ELR (cell line): ENCODE results near the gene HK1.
"Not testable (repeated sequence)": the region's sequence is repeated elsewhere in the genome, so short reads cannot be mapped to it uniquely, and the experiment has no call there.

ENCODE experiments used
- DNase-seq: peaks from one replicate; pipeline ENCODE4 v3.0.0-alpha.2; 2015; ENCODE audit warnings: low read depth

Gene HK1

DNA sequence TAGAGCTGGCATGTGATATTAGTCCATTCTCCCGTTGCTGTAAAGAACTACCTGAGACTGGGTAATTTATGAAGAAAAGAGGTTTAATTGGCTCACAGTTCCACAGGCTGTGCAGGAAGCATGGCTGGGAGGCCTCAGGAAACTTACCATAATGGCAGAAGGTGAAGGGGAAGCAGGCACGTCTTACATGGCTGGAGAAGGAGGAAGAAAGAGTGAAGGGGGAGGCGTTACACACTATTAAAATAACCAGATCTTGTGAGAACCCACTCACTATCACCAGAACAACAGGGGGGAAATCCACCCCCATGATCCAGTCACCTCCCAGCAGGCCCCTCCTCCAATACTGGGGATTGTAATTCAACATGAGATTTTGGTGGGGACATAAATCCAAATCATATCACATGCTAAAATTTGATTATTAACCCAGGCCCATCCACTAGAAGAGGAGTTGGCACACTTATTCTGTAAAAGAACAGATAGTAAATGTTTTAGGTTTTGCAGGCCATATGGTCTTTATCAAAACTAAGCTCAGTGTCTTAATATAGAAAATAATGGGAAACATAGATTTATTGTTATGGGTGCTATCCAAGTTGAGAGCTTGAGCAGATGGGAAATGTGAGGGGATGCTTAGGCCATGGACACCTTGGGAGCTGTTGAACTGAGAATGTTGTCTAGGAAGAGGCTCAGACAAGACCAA is 18.6 kb upstream of the HK1 start:
- DNase-seq = no peak

- DNase-seq = no peak
Measured at GRCh38 chr10:69261184-69261583, 17.1 kb upstream of the HK1 start.

DNA sequence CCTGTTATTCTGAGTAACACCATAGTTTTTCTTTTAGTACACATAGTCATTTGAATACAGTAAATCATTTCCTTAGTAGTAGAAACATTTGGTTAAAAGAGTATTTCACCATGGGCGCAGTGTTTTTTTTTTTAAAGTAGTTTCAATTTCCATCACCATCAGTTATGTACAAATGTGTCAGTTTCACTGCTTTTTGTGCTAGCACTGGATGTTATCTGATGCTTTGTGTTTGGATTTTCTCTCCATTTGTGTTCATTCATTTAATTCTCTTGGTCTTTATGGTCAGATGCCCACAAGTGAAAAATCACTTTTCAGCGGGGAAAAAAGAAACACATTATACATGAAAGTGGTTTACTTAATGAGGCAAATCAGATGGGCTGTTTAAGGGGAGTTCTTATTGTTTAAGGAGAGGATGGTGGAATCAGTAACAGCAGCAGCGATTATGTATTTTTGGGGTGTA is 16.0 kb upstream of the HK1 start:
- DNase-seq = no peak

- no peak for DNase-seq
Measured at GRCh38 chr10:69265521-69265920, 12.8 kb upstream of the HK1 start.

- peak; percentile 42 for DNase-seq
Measured at GRCh38 chr10:69268761-69269416, 9.4 kb upstream of the HK1 start.

DNA sequence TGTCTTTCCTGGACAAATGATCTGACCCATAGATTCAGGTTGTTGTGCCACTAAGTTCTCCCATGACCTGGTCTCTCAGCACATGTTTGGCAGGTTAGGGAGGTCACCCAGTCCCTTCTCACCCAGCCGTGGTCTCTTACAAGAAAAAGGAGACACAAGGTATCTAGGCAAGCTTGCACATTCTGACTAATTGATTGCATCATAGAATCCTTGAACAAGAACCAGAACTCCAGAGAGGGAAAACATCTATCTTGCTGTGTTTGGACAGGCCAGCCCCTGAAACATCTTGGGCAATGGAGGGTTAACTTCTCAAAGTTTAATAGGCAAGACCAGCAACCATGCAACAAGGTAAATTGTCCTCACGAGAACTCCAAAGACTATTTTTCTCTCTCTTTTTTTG is 8.5 kb upstream of the HK1 start:
- DNase-seq = peak; percentile 17

DNA sequence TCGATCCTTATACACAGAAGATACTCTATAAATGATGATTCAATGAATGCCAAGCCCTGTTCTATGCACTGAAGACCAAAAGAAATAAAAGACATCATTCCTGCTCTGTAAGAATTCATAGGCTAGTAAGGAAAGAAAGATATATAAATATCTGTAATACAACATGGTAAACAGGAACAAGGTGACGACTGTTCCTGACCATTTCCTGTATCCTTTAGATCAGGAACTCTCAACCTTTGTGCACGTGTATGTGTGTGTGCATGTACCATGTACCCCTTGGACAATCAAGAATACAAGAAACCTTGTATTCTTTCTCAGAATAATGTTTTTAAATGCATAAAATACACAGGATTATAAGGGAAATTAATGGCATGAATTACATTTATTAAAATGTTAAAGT is 7.3 kb upstream of the HK1 start:
- DNase-seq = no peak

DNA sequence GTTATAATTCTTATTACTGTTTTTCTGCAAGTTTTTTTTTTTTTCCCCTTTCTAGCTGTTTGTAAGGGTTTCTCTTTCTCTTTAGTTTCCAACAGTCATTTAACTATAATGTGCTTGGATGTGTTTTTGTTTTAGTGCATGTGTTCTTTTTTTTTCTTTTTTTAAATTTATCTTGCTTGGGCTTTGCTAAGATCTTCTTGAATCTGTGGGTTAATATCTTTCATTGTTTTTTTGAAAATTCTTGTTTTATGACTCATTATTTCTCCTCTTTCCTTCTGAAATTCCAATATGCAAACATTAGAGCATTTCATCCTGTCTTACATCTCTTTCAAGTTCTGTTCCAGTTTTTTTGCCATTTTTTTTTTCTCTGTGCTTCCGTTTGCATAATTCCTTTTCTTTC is 5.7 kb upstream of the HK1 start:
- DNase-seq = peak; percentile 54

DNA sequence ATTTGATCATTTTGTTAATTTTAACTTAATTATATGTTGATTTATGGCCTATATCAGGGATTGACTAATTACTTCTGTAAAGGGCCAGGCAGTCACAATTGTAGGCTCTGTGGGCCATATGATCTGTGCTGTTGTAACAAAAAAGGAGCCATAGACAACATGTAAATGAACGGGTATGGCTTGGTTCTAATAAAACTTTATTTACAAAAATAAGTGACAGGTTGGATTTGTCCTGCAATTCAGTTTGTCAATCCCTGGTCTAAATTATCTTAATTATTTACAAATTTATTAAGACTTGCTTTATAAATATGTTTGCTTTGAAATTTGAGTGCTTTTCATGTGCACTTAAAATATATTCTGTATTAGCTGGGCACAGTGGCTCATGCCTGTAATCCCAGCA is 2.9 kb upstream of the HK1 start:
- DNase-seq = no peak

- DNase-seq = no peak
Measured at GRCh38 chr10:69276503-69276902, 1.8 kb upstream of the HK1 start.

DNA sequence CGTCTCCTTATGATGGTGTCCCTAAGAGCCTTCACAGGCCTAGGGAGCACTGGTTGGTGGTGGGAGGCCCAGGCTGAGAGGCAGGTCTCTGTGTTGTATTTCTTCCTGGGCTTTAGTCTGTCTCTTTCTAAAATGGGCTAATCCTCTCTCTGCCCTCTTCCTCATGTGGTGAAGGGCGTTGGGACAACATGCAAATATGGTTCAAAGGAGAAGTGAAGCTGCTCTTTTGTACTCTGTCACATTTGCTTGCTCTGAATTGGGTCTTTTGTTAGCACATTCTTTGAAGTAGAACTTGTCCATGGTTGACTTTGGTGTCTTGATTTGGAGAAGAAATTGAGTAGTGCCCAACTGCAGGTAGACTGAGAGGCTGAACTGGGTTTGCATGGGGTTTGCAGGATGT is 814 bp downstream of the HK1 start:
- no peak for DNase-seq

- no peak for DNase-seq
Measured at GRCh38 chr10:69281507-69282413, 3.5 kb downstream of the HK1 start.

- not testable (repeated sequence) for DNase-seq
Measured at GRCh38 chr10:69284402-69284801, 6.1 kb downstream of the HK1 start.

GRCh38 chr10:69285699-69286098 is 7.4 kb downstream of the HK1 start:
- no peak for DNase-seq

DNA sequence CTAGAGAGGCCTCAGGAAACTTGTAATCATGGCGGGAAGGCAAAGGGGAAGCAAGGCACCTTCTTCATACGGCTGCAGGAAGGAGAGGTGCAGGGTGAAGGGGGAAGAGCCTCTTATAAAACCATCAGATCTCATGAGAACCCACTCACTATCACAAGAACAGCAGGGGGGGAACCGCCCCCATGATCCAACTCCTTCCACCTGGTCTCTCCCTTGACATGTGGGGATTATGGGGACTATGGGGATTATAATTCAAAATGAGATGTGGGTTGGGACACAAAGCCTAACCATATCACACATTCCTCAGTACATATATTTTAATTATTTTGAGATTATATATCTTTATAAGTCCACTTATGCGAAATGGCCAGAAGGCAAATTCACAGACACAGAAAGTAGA is 8.9 kb downstream of the HK1 start:
- no peak for DNase-seq

- no peak for DNase-seq
Measured at GRCh38 chr10:69290993-69291392, 12.7 kb downstream of the HK1 start.

GRCh38 chr10:69292459-69292858 is 14.2 kb downstream of the HK1 start:
- no peak for DNase-seq

DNA sequence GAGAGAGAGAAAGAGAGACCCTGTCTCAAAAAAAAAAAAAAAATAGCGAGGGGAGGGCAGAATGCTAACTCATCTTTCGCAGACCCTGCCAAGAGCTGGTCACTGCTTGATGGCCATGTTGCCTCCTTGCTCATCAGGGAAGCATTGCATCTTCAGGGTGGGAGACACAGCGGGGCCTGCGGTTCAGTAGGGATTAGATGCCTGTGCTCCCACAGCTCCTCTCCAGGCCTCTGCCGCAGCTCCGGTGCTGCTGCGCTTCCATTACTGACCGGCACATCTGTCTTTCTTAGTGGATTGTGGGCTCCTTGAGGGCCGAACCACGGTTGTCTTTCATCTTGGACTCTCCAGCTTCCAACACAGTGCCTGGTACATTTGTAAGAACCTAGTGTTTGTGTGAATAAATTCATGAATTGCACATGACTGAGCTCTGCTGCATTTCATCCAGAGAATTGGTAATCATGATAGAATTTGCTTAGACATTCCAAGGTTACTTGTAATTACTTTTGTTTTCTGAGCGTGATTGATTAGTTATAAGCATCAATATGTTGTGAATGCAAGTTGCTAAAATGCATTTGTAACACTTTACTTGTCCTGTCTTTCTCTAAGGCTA is 16.8 kb downstream of the HK1 start:
- DNase-seq = peak; percentile 26

GRCh38 chr10:69303632-69304051 is 25.3 kb downstream of the HK1 start:
- peak; percentile 71 for DNase-seq

GRCh38 chr10:69306421-69306820 is 28.1 kb downstream of the HK1 start:
- DNase-seq = no peak

DNA sequence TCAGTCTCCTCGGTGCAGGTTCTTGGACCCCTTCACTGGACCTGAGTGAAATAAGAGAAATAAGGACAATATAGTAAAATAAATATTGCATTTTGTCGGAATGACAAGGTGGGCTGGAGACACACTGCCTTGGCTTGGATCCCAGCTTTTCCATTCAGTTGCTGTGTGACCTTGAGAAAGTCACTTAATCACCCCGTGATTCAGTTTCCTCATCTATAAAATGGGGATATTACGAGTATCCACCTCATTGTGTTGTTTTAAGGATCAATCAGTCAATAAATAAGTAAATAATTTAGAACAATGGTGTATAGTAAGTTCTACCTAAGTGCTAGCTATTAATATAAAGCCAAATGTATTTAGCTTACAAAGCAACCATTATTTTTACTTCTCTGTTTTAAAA is 29.1 kb downstream of the HK1 start:
- DNase-seq = no peak

DNA sequence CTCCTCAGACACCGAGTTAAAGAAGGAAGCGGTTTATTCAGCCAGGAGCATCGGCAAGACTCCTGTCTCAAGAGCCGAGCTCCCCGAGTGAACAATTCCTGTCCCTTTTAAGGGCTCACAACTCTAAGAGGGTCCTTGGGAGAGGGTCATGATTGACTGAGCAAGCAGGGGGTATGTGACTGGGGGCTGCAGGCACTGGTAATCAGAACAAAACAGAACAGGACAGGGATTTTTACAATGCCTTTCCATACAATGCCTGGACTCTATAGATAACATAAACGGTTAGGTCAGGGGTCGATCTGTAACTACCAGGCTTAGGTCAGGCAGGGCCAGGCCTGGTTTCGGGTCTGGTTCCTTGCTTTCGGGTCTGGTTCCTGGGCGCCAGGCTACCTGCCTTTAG is 30.0 kb downstream of the HK1 start:
- DNase-seq = not testable (repeated sequence)
